Mesenchymal stem cell (in vitro differentiated cells and primary cell): Measurements from ENCODE around the gene NTSR1.
A peak's percentile ranks its signal among the peaks of the same experiment; 100 is the strongest.

ENCODE experiments used
- DNase-seq: peaks from one replicate; pipeline ENCODE4 v3.0.0-alpha.2; 2013
- H2AFZ ChIP-seq: one replicate; pipeline ENCODE4 v1.6.1; 2013; ENCODE audit warnings: low read depth, mild to moderate bottlenecking, control low read depth, inconsistent platforms, low read length, moderate library complexity
- H2AK5ac ChIP-seq: 2 replicates; pipeline ENCODE4 v1.6.1; 2013; ENCODE audit warnings: low read length, moderate library complexity, mild to moderate bottlenecking, inconsistent platforms; ENCODE audit not compliant: severe bottlenecking
- H2BK120ac ChIP-seq: one replicate; pipeline ENCODE4 v1.6.1; 2013; ENCODE audit warnings: low read depth, mild to moderate bottlenecking, inconsistent platforms, low read length, moderate library complexity
- H2BK12ac ChIP-seq, 2 experiments: one replicate each; pipeline ENCODE4 v1.6.1; 2013; ENCODE audit warnings: inconsistent platforms in 2 of 2, low read length in 2 of 2, mild to moderate bottlenecking in 2 of 2, moderate library complexity in 2 of 2, control low read depth in 1 of 2
- H2BK15ac ChIP-seq: one replicate; pipeline ENCODE4 v1.6.1; 2013; ENCODE audit warnings: mild to moderate bottlenecking, low read depth, inconsistent platforms; ENCODE audit not compliant: poor library complexity, severe bottlenecking
- H2BK5ac ChIP-seq: 2 replicates; pipeline ENCODE4 v1.6.1; 2013; ENCODE audit warnings: low read depth, mild to moderate bottlenecking, low read length, control low read depth, inconsistent platforms; ENCODE audit not compliant: poor library complexity, severe bottlenecking
- H3K14ac ChIP-seq, 2 experiments: one replicate each; pipeline ENCODE4 v1.6.1; 2013; ENCODE audit warnings: inconsistent platforms in 2 of 2, low read length in 2 of 2, control low read depth in 1 of 2, mild to moderate bottlenecking in 1 of 2, moderate library complexity in 1 of 2
- H3K18ac ChIP-seq, 2 experiments: one replicate each; pipeline ENCODE4 v1.6.1; 2013; ENCODE audit warnings: inconsistent platforms in 2 of 2, low read length in 2 of 2, control low read depth in 1 of 2, low read depth in 1 of 2, mild to moderate bottlenecking in 1 of 2
- H3K23ac ChIP-seq, 2 experiments: one replicate each; pipeline ENCODE4 v1.6.1; 2013; ENCODE audit warnings: inconsistent platforms in 2 of 2, low read length in 2 of 2, mild to moderate bottlenecking in 2 of 2, moderate library complexity in 2 of 2, control low read depth in 1 of 2
- H3K27ac ChIP-seq: 2 replicates; pipeline ENCODE4 v1.5.1; 2013; ENCODE audit warnings: mild to moderate bottlenecking, moderate library complexity, low read length, control low read depth, inconsistent platforms; ENCODE audit not compliant: poor library complexity, severe bottlenecking
- H3K27me3 ChIP-seq, 2 experiments: 2 replicates each; pipeline versions ENCODE4 v1.6.1 to v1.7.0; 2013; ENCODE audit warnings: low read length in 2 of 2, mild to moderate bottlenecking in 2 of 2, moderate library complexity in 2 of 2, control low read depth in 1 of 2, inconsistent platforms in 1 of 2; ENCODE audit not compliant: control insufficient read depth in 1 of 2, insufficient read depth in 1 of 2
- H3K36me3 ChIP-seq, 2 experiments: 2 replicates each; pipeline versions ENCODE4 v1.6.1 to v1.7.0; 2013; ENCODE audit warnings: low read length in 2 of 2, control low read depth in 1 of 2, inconsistent platforms in 1 of 2, low read depth in 1 of 2, mild to moderate bottlenecking in 1 of 2; ENCODE audit not compliant: insufficient read depth in 2 of 2, control insufficient read depth in 1 of 2
- H3K4ac ChIP-seq, 2 experiments: one replicate each; pipeline ENCODE4 v1.6.1; 2013; ENCODE audit warnings: inconsistent platforms in 2 of 2, low read length in 2 of 2, mild to moderate bottlenecking in 2 of 2, moderate library complexity in 2 of 2, control low read depth in 1 of 2, low read depth in 1 of 2
- H3K4me1 ChIP-seq: 2 replicates; pipeline ENCODE4 v1.6.1; 2013; ENCODE audit warnings: low read depth, low read length, control low read depth; ENCODE audit not compliant: control insufficient read depth, insufficient read depth
- H3K4me2 ChIP-seq: 2 replicates; pipeline ENCODE4 v1.6.1; 2013; ENCODE audit warnings: low read length, mild to moderate bottlenecking, inconsistent platforms; ENCODE audit not compliant: poor library complexity, severe bottlenecking
- H3K4me3 ChIP-seq, 2 experiments: 2 replicates each; pipeline versions ENCODE4 v1.5.1 to v1.7.0; 2013; ENCODE audit warnings: low read length in 2 of 2, mild to moderate bottlenecking in 2 of 2, control low read depth in 1 of 2, low read depth in 1 of 2; ENCODE audit not compliant: insufficient read depth in 1 of 2
- H3K79me1 ChIP-seq: replicated peaks from 2 replicates; pipeline ENCODE4 v1.6.1; 2013; ENCODE audit warnings: mild to moderate bottlenecking, control low read depth, low read length, inconsistent platforms; ENCODE audit not compliant: poor library complexity, severe bottlenecking
- H3K9ac ChIP-seq: 2 replicates; pipeline ENCODE4 v1.7.0; 2013; ENCODE audit warnings: mild to moderate bottlenecking, low read length, moderate library complexity
- H3K9me3 ChIP-seq: 2 replicates; pipeline ENCODE4 v1.7.0; 2013; ENCODE audit warnings: mild to moderate bottlenecking, low read length; ENCODE audit not compliant: control insufficient read depth
- H4K8ac ChIP-seq: one replicate; pipeline ENCODE4 v1.6.1; 2013; ENCODE audit warnings: inconsistent platforms, mild to moderate bottlenecking, low read length, moderate library complexity
- H4K91ac ChIP-seq: one replicate; pipeline ENCODE4 v1.6.1; 2013; ENCODE audit warnings: mild to moderate bottlenecking, low read length, inconsistent platforms
- WGBS: methylation state at CpG from one replicate; pipeline ENCODE4 v1.1.7; 2013; ENCODE audit warnings: mixed read lengths; 5-methylcytosine and 5-hydroxymethylcytosine counted together

NTSR1 gene

GRCh38 chr20:62667530-62668440 is 40.9 kb upstream of the NTSR1 start:
- Histone ChIP-seq H2AFZ (no peak overlapping the region), H3K27ac (no peak overlapping the region), H2AK5ac (no peak overlapping the region), H4K8ac (no peak overlapping the region), H2BK120ac (no peak overlapping the region), H3K4me1 (peaks cover 25% of the 10 kb centered on the region), H3K14ac (no peak overlapping the region), H3K27me3 (peaks cover 0 to 3% of the 10 kb centered on the region in 2 experiments), H2BK12ac (no peak overlapping the region), H3K4ac (no peak overlapping the region), H3K9ac (no peak overlapping the region), H4K91ac (no peak overlapping the region), H3K4me2 (no peak overlapping the region), H3K23ac (no peak overlapping the region), H3K18ac (no peak overlapping the region), H3K36me3 (peaks cover 0 to 77% of the 10 kb centered on the region in 2 experiments), H3K9me3 (no peaks in the 10 kb centered on the region), H3K4me3 (no peak overlapping the region), H3K79me1 (no peaks in the 10 kb centered on the region), H2BK15ac (no peak overlapping the region), H2BK5ac (no peak overlapping the region)
- 84% methylated on average over 30 of the region's 30 CpGs for WGBS
- DNase-seq, result no peak

- peak; percentile 79 for DNase-seq
- no peak overlapping the region for H3K14ac ChIP-seq
- H2BK15ac ChIP-seq, result no peak overlapping the region
- H3K4me3 ChIP-seq, result no peak overlapping the region
- H3K4me2 ChIP-seq, result no peak overlapping the region
- peaks cover 0 to 70% of the 10 kb centered on the region in 2 experiments for H3K36me3 ChIP-seq
- no peak overlapping the region for H3K4ac ChIP-seq
- H4K8ac ChIP-seq, result no peak overlapping the region
- no peak overlapping the region for H2BK5ac ChIP-seq
- no peak overlapping the region for H2AFZ ChIP-seq
- H2BK120ac ChIP-seq, result no peak overlapping the region
- H2BK12ac ChIP-seq, result no peak overlapping the region
- peaks cover 25% of the 10 kb centered on the region for H3K4me1 ChIP-seq
- H3K27ac ChIP-seq, result no peak overlapping the region
- H3K23ac ChIP-seq, result no peak overlapping the region
- WGBS, result 58% methylated on average over 13 of the region's 13 CpGs
- H4K91ac ChIP-seq, result no peak overlapping the region
- no peak overlapping the region for H3K9ac ChIP-seq
- no peak overlapping the region for H2AK5ac ChIP-seq
- no peak overlapping the region for H3K18ac ChIP-seq
- no peaks in the 10 kb centered on the region for H3K79me1 ChIP-seq
- peaks cover 0 to 3% of the 10 kb centered on the region in 2 experiments for H3K27me3 ChIP-seq
- H3K9me3 ChIP-seq, result no peaks in the 10 kb centered on the region
Measured at GRCh38 chr20:62668441-62669027, 40.1 kb upstream of the NTSR1 start.

GRCh38 chr20:62669249-62669648 is 39.4 kb upstream of the NTSR1 start:
- Histone ChIP-seq H3K79me1 (no peaks in the 10 kb centered on the region), H2AFZ (no peak overlapping the region), H2BK15ac (peak overlapping the region; percentile 64), H3K27ac (no peak overlapping the region), H3K27me3 (peaks cover 0 to 3% of the 10 kb centered on the region in 2 experiments), H3K36me3 (peaks cover 0 to 67% of the 10 kb centered on the region in 2 experiments), H3K4me3 (no peak overlapping the region), H3K18ac (no peak overlapping the region), H4K8ac (no peak overlapping the region), H2AK5ac (no peak overlapping the region), H2BK5ac (no peak overlapping the region), H2BK12ac (no peak overlapping the region), H3K4ac (no peak overlapping the region), H3K23ac (no peak overlapping the region), H3K9ac (no peak overlapping the region), H4K91ac (no peak overlapping the region), H2BK120ac (no peak overlapping the region), H3K9me3 (no peaks in the 10 kb centered on the region), H3K4me1 (peaks cover 25% of the 10 kb centered on the region), H3K4me2 (no peak overlapping the region), H3K14ac (no peak overlapping the region)
- 94% methylated on average over 10 of the region's 10 CpGs for whole genome bisulfite sequencing
- DNase-seq, result no peak

- Histone ChIP-seq H2BK15ac (no peak overlapping the region), H3K9me3 (no peaks in the 10 kb centered on the region), H3K36me3 (peaks cover 0 to 59% of the 10 kb centered on the region in 2 experiments), H3K27me3 (peaks cover 0 to 8% of the 10 kb centered on the region in 2 experiments), H3K18ac (no peak overlapping the region), H3K9ac (no peak overlapping the region), H3K14ac (no peak overlapping the region), H3K79me1 (no peaks in the 10 kb centered on the region), H3K23ac (no peak overlapping the region), H3K4me1 (peaks cover 25% of the 10 kb centered on the region), H3K27ac (no peak overlapping the region), H2AK5ac (no peak overlapping the region), H3K4me2 (no peak overlapping the region), H4K8ac (no peak overlapping the region), H2BK5ac (no peak overlapping the region), H2BK12ac (no peak overlapping the region), H2BK120ac (no peak overlapping the region), H3K4ac (no peak overlapping the region), H3K4me3 (no peak overlapping the region), H4K91ac (no peak overlapping the region), H2AFZ (no peak overlapping the region)
- WGBS, result 94% methylated on average over 14 of the region's 14 CpGs
- DNase-seq, result no peak
Measured at GRCh38 chr20:62670156-62670555, 38.5 kb upstream of the NTSR1 start.
